ENCODE measurements around the gene WFS1.

The WFS1 gene

GRCh38 chr4:6299875-6300274 is 30.2 kb downstream of the WFS1 start:
- H3K27ac ChIP-seq (ENCODE audit: low read depth, low read length): no peak overlapping the region
- no peak overlapping the region for H3K4ac ChIP-seq (ENCODE audit: low read depth, low read length)
- no peak overlapping the region for H3K9ac ChIP-seq (ENCODE audit: low read length)
- 100% methylated on average over 1 of the region's 12 CpGs for WGBS (ENCODE audit: extremely low coverage, insufficient coverage, low lambda C conversion rate)
- no peak overlapping the region for H3K23ac ChIP-seq (ENCODE audit: low read length)
- no peak overlapping the region for H3K56ac ChIP-seq (ENCODE audit: low read length)
- no peak overlapping the region for H4K5ac ChIP-seq (ENCODE audit: low read length)
- H3K27me3 ChIP-seq (ENCODE audit: insufficient read depth, low read length, poor library complexity): no peaks in the 10 kb centered on the region
- H3K79me2 ChIP-seq (ENCODE audit: control insufficient read depth, insufficient read depth, low read length): no peaks in the 10 kb centered on the region
- no peak overlapping the region for H2AK5ac ChIP-seq (ENCODE audit: low read length)
- H2BK15ac ChIP-seq (replicated peaks; ENCODE audit: low read depth): no peak overlapping the region
- no peak overlapping the region for H4K8ac ChIP-seq (ENCODE audit: low read depth, low read length)
- H2BK120ac ChIP-seq (ENCODE audit: low read depth, low read length): no peak overlapping the region
- peaks cover 2% of the 10 kb centered on the region for H3K36me3 ChIP-seq (ENCODE audit: control insufficient read depth, insufficient read depth, low read length)
- no peaks in the 10 kb centered on the region for H3K79me1 ChIP-seq (ENCODE audit: low read length)
- no peaks in the 10 kb centered on the region for H3K4me1 ChIP-seq (ENCODE audit: control insufficient read depth, low read depth, low read length)
- no peak overlapping the region for H3K18ac ChIP-seq (ENCODE audit: low read length)
- H3K4me2 ChIP-seq (ENCODE audit: low read length): no peak overlapping the region
- no peak for DNase-seq
- H3K4me3 ChIP-seq (ENCODE audit: low read length): no peak overlapping the region
- no peak overlapping the region for H2BK5ac ChIP-seq (ENCODE audit: low read length)

- Histone ChIP-seq H3K23ac (ENCODE audit: low read length) (no peak overlapping the region), H3K27ac (ENCODE audit: low read depth, low read length) (no peak overlapping the region), H2BK120ac (ENCODE audit: low read depth, low read length) (no peak overlapping the region), H3K4me1 (ENCODE audit: control insufficient read depth, low read depth, low read length) (no peaks in the 10 kb centered on the region), H4K5ac (ENCODE audit: low read length) (no peak overlapping the region), H3K4me3 (ENCODE audit: low read length) (no peak overlapping the region), H3K4me2 (ENCODE audit: low read length) (no peak overlapping the region), H4K8ac (ENCODE audit: low read depth, low read length) (no peak overlapping the region), H2BK5ac (ENCODE audit: low read length) (no peak overlapping the region), H3K79me1 (ENCODE audit: low read length) (no peaks in the 10 kb centered on the region), H2BK15ac (replicated peaks; ENCODE audit: low read depth) (no peak overlapping the region), H3K56ac (ENCODE audit: low read length) (no peak overlapping the region), H3K27me3 (ENCODE audit: insufficient read depth, low read length, poor library complexity) (no peaks in the 10 kb centered on the region), H3K9ac (ENCODE audit: low read length) (no peak overlapping the region), H3K36me3 (ENCODE audit: control insufficient read depth, insufficient read depth, low read length) (peaks cover 2% of the 10 kb centered on the region), H3K79me2 (ENCODE audit: control insufficient read depth, insufficient read depth, low read length) (no peaks in the 10 kb centered on the region), H3K4ac (ENCODE audit: low read depth, low read length) (no peak overlapping the region), H3K18ac (ENCODE audit: low read length) (no peak overlapping the region), H2AK5ac (ENCODE audit: low read length) (no peak overlapping the region)
- DNase-seq: no peak
- no CpG with 5 or more reads among the region's 11 CpGs for WGBS (ENCODE audit: extremely low coverage, insufficient coverage, low lambda C conversion rate)
These were observed 30.7 kb downstream of the WFS1 start for GRCh38 chr4:6300359-6300758.

GRCh38 chr4:6301051-6301731 is 31.5 kb downstream of the WFS1 start:
- Histone ChIP-seq H2AK5ac (ENCODE audit: low read length) (no peak overlapping the region), H3K36me3 (ENCODE audit: control insufficient read depth, insufficient read depth, low read length) (peaks cover 2% of the 10 kb centered on the region), H3K4me3 (ENCODE audit: low read length) (no peak overlapping the region), H3K4ac (ENCODE audit: low read depth, low read length) (no peak overlapping the region), H3K79me2 (ENCODE audit: control insufficient read depth, insufficient read depth, low read length) (no peaks in the 10 kb centered on the region), H3K23ac (ENCODE audit: low read length) (no peak overlapping the region), H3K18ac (ENCODE audit: low read length) (no peak overlapping the region), H3K79me1 (ENCODE audit: low read length) (no peaks in the 10 kb centered on the region), H3K9ac (ENCODE audit: low read length) (no peak overlapping the region), H2BK15ac (replicated peaks; ENCODE audit: low read depth) (no peak overlapping the region), H2BK5ac (ENCODE audit: low read length) (no peak overlapping the region), H4K5ac (ENCODE audit: low read length) (no peak overlapping the region), H3K4me2 (ENCODE audit: low read length) (no peak overlapping the region), H4K8ac (ENCODE audit: low read depth, low read length) (no peak overlapping the region), H3K27me3 (ENCODE audit: insufficient read depth, low read length, poor library complexity) (no peaks in the 10 kb centered on the region), H3K56ac (ENCODE audit: low read length) (no peak overlapping the region), H2BK120ac (ENCODE audit: low read depth, low read length) (no peak overlapping the region), H3K4me1 (ENCODE audit: control insufficient read depth, low read depth, low read length) (no peaks in the 10 kb centered on the region), H3K27ac (ENCODE audit: low read depth, low read length) (no peak overlapping the region)
- no peak for DNase-seq
- WGBS (ENCODE audit: extremely low coverage, insufficient coverage, low lambda C conversion rate): no CpG with 5 or more reads among the region's 35 CpGs

- no peak overlapping the region for H3K56ac ChIP-seq (ENCODE audit: low read length)
- no peak overlapping the region for H4K5ac ChIP-seq (ENCODE audit: low read length)
- no peak for DNase-seq
- no peak overlapping the region for H3K18ac ChIP-seq (ENCODE audit: low read length)
- no peaks in the 10 kb centered on the region for H3K79me2 ChIP-seq (ENCODE audit: control insufficient read depth, insufficient read depth, low read length)
- no peak overlapping the region for H3K4ac ChIP-seq (ENCODE audit: low read depth, low read length)
- no peak overlapping the region for H3K27ac ChIP-seq (ENCODE audit: low read depth, low read length)
- H2AK5ac ChIP-seq (ENCODE audit: low read length): no peak overlapping the region
- no peak overlapping the region for H4K8ac ChIP-seq (ENCODE audit: low read depth, low read length)
- H2BK5ac ChIP-seq (ENCODE audit: low read length): no peak overlapping the region
- H3K23ac ChIP-seq (ENCODE audit: low read length): no peak overlapping the region
- no peaks in the 10 kb centered on the region for H3K79me1 ChIP-seq (ENCODE audit: low read length)
- H2BK120ac ChIP-seq (ENCODE audit: low read depth, low read length): no peak overlapping the region
- H3K4me1 ChIP-seq (ENCODE audit: control insufficient read depth, low read depth, low read length): no peaks in the 10 kb centered on the region
- no peak overlapping the region for H2BK15ac ChIP-seq (replicated peaks; ENCODE audit: low read depth)
- no peak overlapping the region for H3K9ac ChIP-seq (ENCODE audit: low read length)
- no peaks in the 10 kb centered on the region for H3K27me3 ChIP-seq (ENCODE audit: insufficient read depth, low read length, poor library complexity)
- whole genome bisulfite sequencing (ENCODE audit: extremely low coverage, insufficient coverage, low lambda C conversion rate): no CpG with 5 or more reads among the region's 55 CpGs
- no peak overlapping the region for H3K4me3 ChIP-seq (ENCODE audit: low read length)
- H3K36me3 ChIP-seq (ENCODE audit: control insufficient read depth, insufficient read depth, low read length): peaks cover 2% of the 10 kb centered on the region
- H3K4me2 ChIP-seq (ENCODE audit: low read length): no peak overlapping the region
These were observed 32.2 kb downstream of the WFS1 start for GRCh38 chr4:6301732-6302442.

- Histone ChIP-seq H3K18ac (ENCODE audit: low read length) (no peak overlapping the region), H3K56ac (ENCODE audit: low read length) (no peak overlapping the region), H4K8ac (ENCODE audit: low read depth, low read length) (no peak overlapping the region), H2BK15ac (replicated peaks; ENCODE audit: low read depth) (no peak overlapping the region), H3K79me1 (ENCODE audit: low read length) (no peaks in the 10 kb centered on the region), H3K27ac (ENCODE audit: low read depth, low read length) (no peak overlapping the region), H3K27me3 (ENCODE audit: insufficient read depth, low read length, poor library complexity) (no peaks in the 10 kb centered on the region), H3K4me1 (ENCODE audit: control insufficient read depth, low read depth, low read length) (no peaks in the 10 kb centered on the region), H3K79me2 (ENCODE audit: control insufficient read depth, insufficient read depth, low read length) (no peaks in the 10 kb centered on the region), H3K4me2 (ENCODE audit: low read length) (no peak overlapping the region), H2AK5ac (ENCODE audit: low read length) (no peak overlapping the region), H3K4ac (ENCODE audit: low read depth, low read length) (no peak overlapping the region), H4K5ac (ENCODE audit: low read length) (no peak overlapping the region), H3K4me3 (ENCODE audit: low read length) (no peak overlapping the region), H3K36me3 (ENCODE audit: control insufficient read depth, insufficient read depth, low read length) (peaks cover 2% of the 10 kb centered on the region), H3K9ac (ENCODE audit: low read length) (no peak overlapping the region), H2BK5ac (ENCODE audit: low read length) (no peak overlapping the region), H3K23ac (ENCODE audit: low read length) (no peak overlapping the region), H2BK120ac (ENCODE audit: low read depth, low read length) (no peak overlapping the region)
- no CpG with 5 or more reads among the region's 6 CpGs for WGBS (ENCODE audit: extremely low coverage, insufficient coverage, low lambda C conversion rate)
- DNase-seq: no peak
These were observed 33.2 kb downstream of the WFS1 start for GRCh38 chr4:6302869-6303268.
